ENCODE results near the gene SLC38A11. TPM values are rescaled to one million over a fixed set of nuclear protein-coding genes. Genes with fewer than 3 reads are reported as not detected.

Gene SLC38A11
- total RNA-seq, 6 experiments from 2014 or later = 0.58 to 3.6 (median 2.1) TPM

- intact Hi-C loops (cut with DNase I) = no loop called here
- H3K36me3 ChIP-seq = no peaks in the 10 kb centered on the region
- 87% methylated on average over 2 of the region's 2 CpGs for WGBS (ENCODE audit: insufficient coverage, low coverage, low lambda C conversion rate, missing lambda C conversion rate)
- TF ChIP-seq CTCF (IDR thresholded peaks at IDR 0.05) (no peak), POLR2A (IDR thresholded peaks at IDR 0.05) (no peak)
- H3K4me3 ChIP-seq = no peak overlapping the region
- ATAC-seq (no peak), DNase-seq (no peak)
- H3K27ac ChIP-seq = no peak overlapping the region
- H3K9me3 ChIP-seq = no peaks in the 10 kb centered on the region
- H3K27me3 ChIP-seq = no peaks in the 10 kb centered on the region
- no peaks in the 10 kb centered on the region for H3K4me1 ChIP-seq
These were observed 4.8 kb upstream of the SLC38A11 start for GRCh38 chr2:164960159-164960558.

- Histone ChIP-seq H3K27me3 (no peaks in the 10 kb centered on the region), H3K4me1 (no peaks in the 10 kb centered on the region), H3K4me3 (no peak overlapping the region), H3K9me3 (no peaks in the 10 kb centered on the region), H3K27ac (no peak overlapping the region), H3K36me3 (no peaks in the 10 kb centered on the region)
- intact Hi-C loops (cut with DNase I) = no loop called here
- DNase-seq (no peak), ATAC-seq (no peak)
- TF ChIP-seq CTCF (IDR thresholded peaks at IDR 0.05) (no peak), POLR2A (IDR thresholded peaks at IDR 0.05) (no peak)
- WGBS (ENCODE audit: insufficient coverage, low coverage, low lambda C conversion rate, missing lambda C conversion rate) = 69% methylated on average over 4 of the region's 4 CpGs
These were observed 1.1 kb downstream of the SLC38A11 start for GRCh38 chr2:164954186-164954585.

GRCh38 chr2:164953279-164953678 is 2.0 kb downstream of the SLC38A11 start:
- Histone ChIP-seq H3K27ac (no peak overlapping the region), H3K4me3 (no peak overlapping the region), H3K36me3 (no peaks in the 10 kb centered on the region), H3K4me1 (no peaks in the 10 kb centered on the region), H3K9me3 (no peaks in the 10 kb centered on the region), H3K27me3 (no peaks in the 10 kb centered on the region)
- ATAC-seq = no peak
- WGBS (ENCODE audit: insufficient coverage, low coverage, low lambda C conversion rate, missing lambda C conversion rate) = 43% methylated on average over 3 of the region's 3 CpGs
- intact Hi-C loops (cut with DNase I) = no loop called here
- DNase-seq = no peak
- TF ChIP-seq POLR2A (IDR thresholded peaks at IDR 0.05) = no peak
- no peak for TF ChIP-seq CTCF (IDR thresholded peaks at IDR 0.05)

- Histone ChIP-seq H3K27me3 (no peaks in the 10 kb centered on the region), H3K4me3 (no peak overlapping the region), H3K36me3 (no peaks in the 10 kb centered on the region), H3K9me3 (no peaks in the 10 kb centered on the region), H3K4me1 (no peaks in the 10 kb centered on the region), H3K27ac (no peak overlapping the region)
- DNase-seq (no peak), ATAC-seq (no peak)
- TF ChIP-seq POLR2A (IDR thresholded peaks at IDR 0.05) (no peak), CTCF (IDR thresholded peaks at IDR 0.05) (no peak)
- 73% methylated on average over 8 of the region's 8 CpGs for WGBS (ENCODE audit: insufficient coverage, low coverage, low lambda C conversion rate, missing lambda C conversion rate)
- intact Hi-C loops (cut with DNase I) = no loop called here
These were observed 3.1 kb downstream of the SLC38A11 start for GRCh38 chr2:164952057-164952702.

- intact Hi-C loops (cut with DNase I) = no loop called here
- WGBS (ENCODE audit: insufficient coverage, low coverage, low lambda C conversion rate, missing lambda C conversion rate) = 13% methylated on average over 1 of the region's 1 CpG
- Histone ChIP-seq H3K4me1 (no peaks in the 10 kb centered on the region), H3K4me3 (no peak overlapping the region), H3K36me3 (no peaks in the 10 kb centered on the region), H3K9me3 (no peaks in the 10 kb centered on the region), H3K27me3 (no peaks in the 10 kb centered on the region), H3K27ac (no peak overlapping the region)
- TF ChIP-seq POLR2A (IDR thresholded peaks at IDR 0.05) = no peak
- no peak for TF ChIP-seq CTCF (IDR thresholded peaks at IDR 0.05)
- DNase-seq = no peak
- no peak for ATAC-seq
These were observed 6.8 kb downstream of the SLC38A11 start for GRCh38 chr2:164948540-164948939.
